ENCODE data around the gene SLC20A1. TPM values are rescaled to one million over a fixed set of nuclear protein-coding genes. Genes with fewer than 3 reads are reported as not detected.

SLC20A1 gene
- total RNA-seq, 1 donor from 2014 or later = 59.4 TPM

DNA sequence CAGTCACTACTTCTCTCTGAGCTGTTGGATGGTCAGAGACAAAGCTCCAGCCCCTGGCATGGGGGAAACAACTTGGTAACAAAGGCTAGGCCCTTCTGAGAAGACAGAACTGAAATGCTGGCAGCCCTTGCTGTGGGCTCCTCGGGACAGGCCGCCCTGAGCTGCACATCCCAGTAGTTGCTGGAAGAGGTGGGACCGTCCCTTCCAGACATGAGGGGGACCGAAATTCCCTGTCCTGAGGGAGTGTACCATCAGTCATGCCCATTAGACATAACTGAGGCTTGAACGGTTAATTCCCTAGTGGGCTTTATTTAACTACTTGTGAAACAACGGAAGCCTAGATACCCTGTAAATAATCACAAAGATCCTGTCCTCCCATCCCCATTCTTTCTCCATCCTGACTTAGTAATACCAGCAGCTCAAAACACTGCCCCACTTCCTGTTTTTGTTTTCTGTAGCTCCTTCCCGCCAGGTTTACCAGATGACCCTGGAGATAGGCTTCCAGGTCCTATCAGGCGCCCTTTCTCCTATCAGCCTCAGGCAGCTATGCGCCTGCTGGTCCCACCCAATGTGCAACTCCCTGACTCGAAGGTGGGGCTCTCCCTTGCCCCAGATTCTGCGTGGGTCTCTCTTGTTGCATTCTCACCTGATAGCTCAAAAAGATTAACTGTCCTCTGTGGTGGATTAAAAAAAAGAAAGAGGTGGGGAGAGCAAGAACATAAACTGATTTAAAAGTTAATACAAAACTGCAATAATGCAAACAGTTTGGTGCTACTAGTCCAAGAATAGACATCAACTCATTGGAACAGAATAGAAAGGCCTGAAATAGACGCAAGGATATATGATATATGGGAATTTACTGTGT is 38.0 kb downstream of the SLC20A1 start:
- Histone ChIP-seq H3K36me3 (no peaks in the 10 kb centered on the region), H3K27ac (no peak overlapping the region), H3K27me3 (no peaks in the 10 kb centered on the region), H3K4me3 (no peak overlapping the region), H3K9me3 (no peaks in the 10 kb centered on the region), H3K4me1 (peaks cover 7% of the 10 kb centered on the region)
- ATAC-seq (no peak), DNase-seq (no peak)
- TF ChIP-seq, protein P1, sequence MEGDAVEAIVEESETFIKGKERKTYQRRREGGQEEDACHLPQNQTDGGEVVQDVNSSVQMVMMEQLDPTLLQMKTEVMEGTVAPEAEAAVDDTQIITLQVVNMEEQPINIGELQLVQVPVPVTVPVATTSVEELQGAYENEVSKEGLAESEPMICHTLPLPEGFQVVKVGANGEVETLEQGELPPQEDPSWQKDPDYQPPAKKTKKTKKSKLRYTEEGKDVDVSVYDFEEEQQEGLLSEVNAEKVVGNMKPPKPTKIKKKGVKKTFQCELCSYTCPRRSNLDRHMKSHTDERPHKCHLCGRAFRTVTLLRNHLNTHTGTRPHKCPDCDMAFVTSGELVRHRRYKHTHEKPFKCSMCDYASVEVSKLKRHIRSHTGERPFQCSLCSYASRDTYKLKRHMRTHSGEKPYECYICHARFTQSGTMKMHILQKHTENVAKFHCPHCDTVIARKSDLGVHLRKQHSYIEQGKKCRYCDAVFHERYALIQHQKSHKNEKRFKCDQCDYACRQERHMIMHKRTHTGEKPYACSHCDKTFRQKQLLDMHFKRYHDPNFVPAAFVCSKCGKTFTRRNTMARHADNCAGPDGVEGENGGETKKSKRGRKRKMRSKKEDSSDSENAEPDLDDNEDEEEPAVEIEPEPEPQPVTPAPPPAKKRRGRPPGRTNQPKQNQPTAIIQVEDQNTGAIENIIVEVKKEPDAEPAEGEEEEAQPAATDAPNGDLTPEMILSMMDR (IDR thresholded peaks at IDR 0.05) = no peak
- intact Hi-C loops (cut with DNase I) = no loop called here

DNA sequence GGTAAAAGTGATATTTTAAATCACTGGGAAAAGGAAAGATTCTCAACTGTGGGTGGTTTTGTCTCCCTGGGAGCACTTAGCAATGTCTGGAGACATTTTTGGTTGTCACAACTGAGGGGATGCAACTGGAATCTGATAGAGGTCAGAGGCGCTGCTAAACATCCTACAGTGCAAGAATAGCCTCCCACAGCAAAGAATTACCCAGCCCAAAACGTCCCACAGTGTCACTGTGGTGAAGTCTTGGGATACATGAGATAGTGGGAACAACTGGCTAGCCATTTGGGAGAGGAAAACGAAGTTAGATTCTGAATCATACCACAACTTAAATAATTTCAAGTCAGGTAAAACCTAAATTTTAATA is 38.7 kb downstream of the SLC20A1 start:
- H3K9me3 ChIP-seq = no peaks in the 10 kb centered on the region
- TF ChIP-seq, protein P1 (IDR thresholded peaks at IDR 0.05) = no peak
- ATAC-seq (no peak), DNase-seq (no peak)
- no peaks in the 10 kb centered on the region for H3K36me3 ChIP-seq
- no peak overlapping the region for H3K27ac ChIP-seq
- peaks cover 7% of the 10 kb centered on the region for H3K4me1 ChIP-seq
- H3K27me3 ChIP-seq = no peaks in the 10 kb centered on the region
- no peak overlapping the region for H3K4me3 ChIP-seq
- intact Hi-C loops (cut with DNase I) = no loop called here

DNA sequence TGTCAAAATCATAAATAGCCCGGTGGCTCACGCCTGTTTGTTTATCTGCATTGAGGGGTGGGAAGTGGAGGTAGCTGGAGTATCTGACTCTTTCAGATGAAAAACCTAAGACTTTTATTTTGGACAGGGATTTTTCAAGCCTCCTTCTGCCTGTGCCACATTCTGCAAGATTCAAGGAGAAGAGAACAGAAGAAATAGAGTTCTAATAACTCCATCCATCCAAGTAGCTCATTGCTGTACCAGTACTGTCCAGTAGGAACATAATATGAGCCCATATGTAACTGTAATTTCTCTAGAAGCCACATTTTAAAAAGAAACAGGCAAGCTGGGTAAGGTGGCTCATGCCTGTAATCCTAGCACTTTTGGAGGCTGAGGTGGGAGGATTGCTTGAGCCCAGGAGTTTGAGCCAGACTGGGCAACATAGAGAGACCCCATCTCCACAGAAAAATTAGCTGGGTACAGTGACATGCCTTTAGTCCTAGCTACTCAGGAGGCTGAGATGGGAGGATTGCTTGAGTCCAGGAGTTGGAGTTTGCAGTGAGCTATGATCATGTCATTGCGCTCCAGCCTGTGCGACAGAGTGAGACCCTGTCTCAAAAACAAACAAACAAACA is 39.6 kb downstream of the SLC20A1 start:
- Histone ChIP-seq H3K4me1 (peaks cover 7% of the 10 kb centered on the region), H3K9me3 (no peaks in the 10 kb centered on the region), H3K27ac (no peak overlapping the region), H3K4me3 (no peak overlapping the region), H3K27me3 (no peaks in the 10 kb centered on the region), H3K36me3 (no peaks in the 10 kb centered on the region)
- ATAC-seq (no peak), DNase-seq (no peak)
- intact Hi-C loops (cut with DNase I) = no loop called here
- TF ChIP-seq, protein P1 (IDR thresholded peaks at IDR 0.05) = peak; percentile 8

DNA sequence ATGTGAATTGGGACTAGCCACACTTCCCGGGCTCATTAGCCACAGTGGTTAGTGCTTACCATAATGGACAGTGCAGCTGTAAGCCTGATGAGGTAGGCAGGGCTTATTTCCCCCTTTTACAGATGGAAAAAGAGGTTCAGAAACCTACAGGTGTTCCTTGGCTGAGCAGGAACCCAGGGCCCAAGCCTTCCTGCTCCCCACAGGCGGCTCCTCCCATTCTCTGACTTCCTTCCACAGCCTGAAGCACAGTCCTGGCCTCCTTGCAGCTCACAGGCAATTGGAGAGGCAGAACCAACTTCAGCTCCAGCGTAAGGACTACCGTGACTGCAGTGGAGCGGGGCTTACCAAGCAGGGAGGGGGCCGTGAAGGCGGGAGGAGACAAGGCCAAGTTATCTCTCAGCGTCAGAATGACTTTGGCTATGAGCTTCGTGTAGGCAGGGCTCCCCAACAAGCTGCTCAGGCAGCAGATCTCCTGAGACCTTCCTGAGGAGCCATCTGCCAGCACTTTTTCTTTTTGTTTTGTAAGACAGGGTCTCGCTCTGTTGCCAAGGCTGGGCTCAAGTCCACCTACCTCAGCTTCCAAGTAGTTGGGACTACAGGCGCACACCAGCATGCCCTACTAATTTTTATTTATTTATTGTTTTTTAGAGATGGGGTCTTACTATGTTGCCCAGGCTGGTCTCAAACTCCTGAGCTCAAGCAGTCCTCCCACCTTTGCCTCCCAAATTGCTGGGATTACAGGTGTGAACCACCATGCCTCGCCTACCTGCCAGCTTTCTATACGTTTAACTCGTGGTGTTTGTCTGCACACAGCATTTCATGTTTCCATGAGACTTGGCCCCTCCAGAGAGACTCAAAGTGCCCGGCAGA is 40.8 kb downstream of the SLC20A1 start:
- TF ChIP-seq, protein P1 (IDR thresholded peaks at IDR 0.05) = no peak
- peaks cover 10% of the 10 kb centered on the region for H3K4me1 ChIP-seq
- no peaks in the 10 kb centered on the region for H3K36me3 ChIP-seq
- H3K27ac ChIP-seq = no peak overlapping the region
- no peak for DNase-seq
- no peak overlapping the region for H3K4me3 ChIP-seq
- no peaks in the 10 kb centered on the region for H3K27me3 ChIP-seq
- intact Hi-C loops (cut with DNase I) = no loop called here
- no peak for ATAC-seq
- H3K9me3 ChIP-seq = no peaks in the 10 kb centered on the region

DNA sequence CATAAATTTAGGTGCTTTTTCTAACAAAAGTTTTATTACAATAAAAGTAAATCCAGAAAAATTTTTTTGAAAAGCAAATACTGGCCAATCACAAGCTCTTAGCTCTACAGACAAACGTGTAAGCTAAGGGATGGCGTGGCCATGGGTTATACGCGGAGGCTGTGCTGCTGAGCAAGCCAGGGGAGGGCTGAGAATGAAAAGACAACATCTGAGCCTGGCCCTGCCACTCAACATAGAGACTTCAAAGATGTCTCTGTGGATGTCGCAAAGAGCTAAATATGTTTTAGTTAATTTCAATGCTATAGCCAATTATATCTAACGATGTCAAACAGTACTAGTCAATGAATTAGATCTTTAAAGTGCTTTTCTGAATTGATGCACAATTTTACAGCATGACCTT is 41.8 kb downstream of the SLC20A1 start:
- intact Hi-C loops (cut with DNase I) = no loop called here
- H3K27ac ChIP-seq = no peak overlapping the region
- ATAC-seq (no peak), DNase-seq (no peak)
- TF ChIP-seq, protein P1 (IDR thresholded peaks at IDR 0.05) = no peak
- no peaks in the 10 kb centered on the region for H3K27me3 ChIP-seq
- no peak overlapping the region for H3K4me3 ChIP-seq
- H3K9me3 ChIP-seq = no peaks in the 10 kb centered on the region
- H3K4me1 ChIP-seq = peaks cover 19% of the 10 kb centered on the region
- no peaks in the 10 kb centered on the region for H3K36me3 ChIP-seq
